ENCODE results near the gene DMTF1. TPM values are rescaled to one million over a fixed set of nuclear protein-coding genes. Genes with fewer than 3 reads are reported as not detected.

Gene DMTF1
- total RNA-seq, 4 donors from 2014 or later, result 125 to 174 (median 146) TPM

GRCh38 chr7:87220734-87221215 is 68.5 kb downstream of the DMTF1 start:
- H3K27ac ChIP-seq, result peak overlapping the region in 2 of 3 donors; percentile 97 to 99
- H3K4me3 ChIP-seq (replicated peaks in 1 of 3), result peak overlapping the region; percentile 78 to 90 (median 78)
- H3K9me3 ChIP-seq, result no peaks in the 10 kb centered on the region
- intact Hi-C loops (cut with DNase I), result no loop called here
- peak; percentile 45 to 46 for DNase-seq
- H3K36me3 ChIP-seq, result no peaks in the 10 kb centered on the region
- H3K4me1 ChIP-seq, result peaks cover 17 to 24% of the 10 kb centered on the region in 2 donors
- no peaks in the 10 kb centered on the region for H3K27me3 ChIP-seq
- TF ChIP-seq CTCF (IDR thresholded peaks at IDR 0.05), result no peak
- no peak for TF ChIP-seq POLR2A (IDR thresholded peaks at IDR 0.05)
- whole genome bisulfite sequencing, 2 donors, result 5% methylated on average over 13 to 17 of the region's 17 CpGs

GRCh38 chr7:87223666-87224065 is 71.4 kb downstream of the DMTF1 start:
- intact Hi-C loops (cut with DNase I), result no loop called here
- TF ChIP-seq POLR2A (IDR thresholded peaks at IDR 0.05), result no peak
- TF ChIP-seq CTCF (IDR thresholded peaks at IDR 0.05), result no peak
- Histone ChIP-seq H3K27ac (no peak overlapping the region), H3K4me3 (replicated peaks in 1 of 3) (no peak overlapping the region), H3K36me3 (no peaks in the 10 kb centered on the region), H3K27me3 (no peaks in the 10 kb centered on the region), H3K4me1 (peaks cover 0 to 6% of the 10 kb centered on the region in 2 donors), H3K9me3 (no peaks in the 10 kb centered on the region)
- no peak for DNase-seq
- WGBS, 2 donors, result 92 to 93% methylated on average over 1 of the region's 1 CpG

GRCh38 chr7:87225696-87226095 is 73.4 kb downstream of the DMTF1 start:
- Histone ChIP-seq H3K9me3 (no peaks in the 10 kb centered on the region), H3K36me3 (no peaks in the 10 kb centered on the region), H3K27ac (no peak overlapping the region), H3K27me3 (no peaks in the 10 kb centered on the region), H3K4me3 (replicated peaks in 1 of 3) (no peak overlapping the region), H3K4me1 (peaks cover 0 to 11% of the 10 kb centered on the region in 2 donors)
- TF ChIP-seq CTCF (IDR thresholded peaks at IDR 0.05), result no peak
- no peak for TF ChIP-seq POLR2A (IDR thresholded peaks at IDR 0.05)
- DNase-seq, result no peak
- WGBS, 2 donors, result 63 to 83% methylated on average over 1 of the region's 1 CpG
- intact Hi-C loops (cut with DNase I), result no loop called here

GRCh38 chr7:87226495-87226894 is 74.2 kb downstream of the DMTF1 start:
- Histone ChIP-seq H3K9me3 (no peaks in the 10 kb centered on the region), H3K27ac (no peak overlapping the region), H3K4me3 (replicated peaks in 1 of 3) (no peak overlapping the region), H3K27me3 (no peaks in the 10 kb centered on the region), H3K36me3 (no peaks in the 10 kb centered on the region), H3K4me1 (peaks cover 5 to 13% of the 10 kb centered on the region in 2 donors)
- no peak for TF ChIP-seq CTCF (IDR thresholded peaks at IDR 0.05)
- DNase-seq, result no peak
- 81 to 87% methylated on average over 3 of the region's 3 CpGs for WGBS, 2 donors
- intact Hi-C loops (cut with DNase I), result no loop called here

GRCh38 chr7:87231258-87231657 is 79.0 kb downstream of the DMTF1 start:
- Histone ChIP-seq H3K27me3 (no peaks in the 10 kb centered on the region), H3K36me3 (no peaks in the 10 kb centered on the region), H3K27ac (peak overlapping the region in 2 of 3 donors; percentile 32 to 71), H3K4me3 (replicated peaks in 1 of 3) (no peak overlapping the region), H3K4me1 (peaks cover 7 to 21% of the 10 kb centered on the region in 2 donors), H3K9me3 (no peaks in the 10 kb centered on the region)
- TF ChIP-seq POLR2A (IDR thresholded peaks at IDR 0.05), result no peak
- TF ChIP-seq CTCF (IDR thresholded peaks at IDR 0.05), result no peak
- WGBS, 2 donors, result 23% methylated on average over 7 of the region's 7 CpGs
- intact Hi-C loops (cut with DNase I), result loop anchor here (5.0 to 10.0 kb wide), 3 partner anchors 79 to 284 kb away; partner anchors contain the start of genes DMTF1 and ELAPOR2
- peak; percentile 86 to 90 for DNase-seq
